Body of pancreas (tissue), 4 donors: Measurements from ENCODE around the gene TULP4. TPM values are rescaled to one million over a fixed set of nuclear protein-coding genes. Genes with fewer than 3 reads are reported as not detected.

Experiments
- ATAC-seq: fragments of 150-250 bp; one replicate; pipeline ENCODE4 v1.9.1; 2016
- DNase-seq, 4 donors: peaks; one replicate each; pipeline ENCODE4 v3.0.0-alpha.2; 2019
- H3K27ac ChIP-seq, 4 donors: fragments of 200-600 bp; sonication (generic); 1 replicate in 3 of 4; 2 replicates in 1 of 4; pipeline versions ENCODE4 v1.5.1 to v1.6.1; 2016 to 2019; ENCODE audit warnings: mild to moderate bottlenecking in 1 of 4, mixed read lengths in 1 of 4, moderate library complexity in 1 of 4
- H3K27me3 ChIP-seq, 2 donors: fragments of 200-600 bp; sonication (generic); one replicate each; pipeline ENCODE4 v1.6.0; 2016; ENCODE audit warnings: mild to moderate bottlenecking in 1 of 2
- H3K36me3 ChIP-seq, 2 donors: fragments of 200-600 bp; sonication (generic); replicated peaks in 1 of 2; 2 replicates each; pipeline ENCODE4 v1.5.1; 2016; ENCODE audit warnings: low read depth in 2 of 2; ENCODE audit not compliant: insufficient read depth in 1 of 2
- H3K4me1 ChIP-seq: fragments of 200-600 bp; sonication (generic); one replicate; pipeline ENCODE4 v1.6.0; 2016
- H3K4me3 ChIP-seq, 2 donors: fragments of 200-600 bp; sonication (generic); 1 replicate in 1 of 2; 2 replicates in 1 of 2; pipeline ENCODE4 v1.5.1; 2016 to 2019
- H3K9me3 ChIP-seq, 3 donors: fragments of 200-600 bp; sonication (generic); 1 replicate in 2 of 3; 2 replicates in 1 of 3; pipeline ENCODE4 v1.5.1; 2016
- POLR2A ChIP-seq, 3 donors: fragments of 450-650 bp; IDR thresholded peaks; one replicate each; pipeline ENCODE4 v1.6.1; 2016; ENCODE audit warnings: antibody characterized with exemption in 3 of 3, mild to moderate bottlenecking in 2 of 3
- WGBS, 2 donors: methylation state at CpG; one replicate each; pipeline ENCODE4 v1.1.5; 2017; 5-methylcytosine and 5-hydroxymethylcytosine counted together
- intact Hi-C: fragments of 100-400 bp; cut with DNase I; formaldehyde crosslinking; loops from one replicate; pipeline ENCODE4 v1.15.1; 2023
- total RNA-seq, 2 donors: library from RNA; depleted of rRNA; stranded (reverse); fragments of >200 nt; gene quantifications; one replicate each; pipeline ENCODE4 v1.1.0, GENCODE V29; 2016
- TF ChIP-seq, protein P1 (sequence below), 7 experiments: fragments of 450-650 bp in 4 of 7; fragments of 200-600 bp in 3 of 7; sonication (generic) in 3 of 7; IDR thresholded peaks; one replicate each; pipeline ENCODE4 v1.5.1; 2016 to 2019; ENCODE audit warnings: antibody characterized with exemption in 7 of 7

The TULP4 gene
- total RNA-seq, 2 donors from 2014 or later = 81.2 to 92.3 TPM

DNA sequence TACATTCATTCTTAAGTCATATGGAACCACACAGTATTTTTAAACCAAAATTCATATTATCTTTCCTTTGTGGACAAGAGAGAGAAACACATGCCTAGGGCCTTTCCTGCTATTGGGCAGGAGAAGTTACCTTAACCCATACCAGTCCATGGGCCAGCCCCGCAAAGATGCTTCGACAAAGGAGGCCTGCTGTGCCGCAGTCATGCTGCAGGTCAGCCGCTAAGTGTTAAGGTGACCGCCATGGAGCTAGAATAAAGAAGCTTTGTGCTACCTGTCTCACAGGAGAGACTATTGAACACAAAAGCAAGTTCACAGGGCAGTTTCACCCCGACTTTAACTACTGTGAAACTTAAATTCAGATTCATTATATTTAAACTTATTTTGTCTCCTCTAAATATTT lies 185.4 kb downstream of the TULP4 start:
- no peak overlapping the region for H3K27ac ChIP-seq
- H3K9me3 ChIP-seq = no peaks in the 10 kb centered on the region
- H3K36me3 ChIP-seq = no peaks in the 10 kb centered on the region
- no peak overlapping the region for H3K4me3 ChIP-seq
- intact Hi-C loops = no loop called here
- ATAC-seq (no peak), DNase-seq (no peak)
- no peak for TF ChIP-seq POLR2A (IDR thresholded peaks at IDR 0.05)
- TF ChIP-seq, protein P1, sequence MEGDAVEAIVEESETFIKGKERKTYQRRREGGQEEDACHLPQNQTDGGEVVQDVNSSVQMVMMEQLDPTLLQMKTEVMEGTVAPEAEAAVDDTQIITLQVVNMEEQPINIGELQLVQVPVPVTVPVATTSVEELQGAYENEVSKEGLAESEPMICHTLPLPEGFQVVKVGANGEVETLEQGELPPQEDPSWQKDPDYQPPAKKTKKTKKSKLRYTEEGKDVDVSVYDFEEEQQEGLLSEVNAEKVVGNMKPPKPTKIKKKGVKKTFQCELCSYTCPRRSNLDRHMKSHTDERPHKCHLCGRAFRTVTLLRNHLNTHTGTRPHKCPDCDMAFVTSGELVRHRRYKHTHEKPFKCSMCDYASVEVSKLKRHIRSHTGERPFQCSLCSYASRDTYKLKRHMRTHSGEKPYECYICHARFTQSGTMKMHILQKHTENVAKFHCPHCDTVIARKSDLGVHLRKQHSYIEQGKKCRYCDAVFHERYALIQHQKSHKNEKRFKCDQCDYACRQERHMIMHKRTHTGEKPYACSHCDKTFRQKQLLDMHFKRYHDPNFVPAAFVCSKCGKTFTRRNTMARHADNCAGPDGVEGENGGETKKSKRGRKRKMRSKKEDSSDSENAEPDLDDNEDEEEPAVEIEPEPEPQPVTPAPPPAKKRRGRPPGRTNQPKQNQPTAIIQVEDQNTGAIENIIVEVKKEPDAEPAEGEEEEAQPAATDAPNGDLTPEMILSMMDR (IDR thresholded peaks at IDR 0.05) = no peak
- WGBS, 2 donors = 93 to 94% methylated on average over 6 of the region's 6 CpGs
- H3K27me3 ChIP-seq = no peaks in the 10 kb centered on the region
- H3K4me1 ChIP-seq = peaks cover 24% of the 10 kb centered on the region

DNA sequence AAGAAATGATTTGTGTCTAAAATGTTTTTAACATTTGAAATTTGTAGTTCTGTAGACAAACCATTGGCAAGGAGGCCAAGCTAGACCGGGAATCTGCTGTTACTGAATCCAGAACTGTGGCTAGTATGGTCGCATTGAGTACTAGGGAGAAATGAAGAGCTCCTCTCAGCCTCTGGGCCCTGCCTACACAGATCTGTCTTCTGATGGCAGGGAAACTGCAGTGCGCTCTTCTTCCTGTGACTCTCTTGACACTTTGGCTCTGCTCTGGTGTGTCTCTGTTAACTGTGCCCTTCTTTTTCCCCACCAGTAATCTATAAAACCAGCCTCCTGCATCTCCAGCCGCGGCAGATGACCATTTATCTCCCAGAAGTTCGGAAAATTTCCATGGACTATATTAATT lies 186.1 kb downstream of the TULP4 start:
- Histone ChIP-seq H3K4me3 (no peak overlapping the region), H3K4me1 (peaks cover 16% of the 10 kb centered on the region), H3K9me3 (no peaks in the 10 kb centered on the region), H3K27ac (no peak overlapping the region), H3K27me3 (no peaks in the 10 kb centered on the region), H3K36me3 (no peaks in the 10 kb centered on the region)
- DNase-seq (no peak), ATAC-seq (no peak)
- 98% methylated on average over 6 of the region's 6 CpGs for WGBS, 2 donors
- intact Hi-C loops = no loop called here
- TF ChIP-seq, protein P1 (IDR thresholded peaks at IDR 0.05) = no peak
- no peak for TF ChIP-seq POLR2A (IDR thresholded peaks at IDR 0.05)

- 95 to 100% methylated on average over 1 of the region's 1 CpG for WGBS, 2 donors
- Histone ChIP-seq H3K4me1 (peaks cover 13% of the 10 kb centered on the region), H3K27me3 (no peaks in the 10 kb centered on the region), H3K9me3 (no peaks in the 10 kb centered on the region), H3K27ac (no peak overlapping the region), H3K4me3 (no peak overlapping the region), H3K36me3 (no peaks in the 10 kb centered on the region)
- no peak for TF ChIP-seq POLR2A (IDR thresholded peaks at IDR 0.05)
- TF ChIP-seq, protein P1 (IDR thresholded peaks at IDR 0.05) = no peak
- ATAC-seq (no peak), DNase-seq (no peak)
- intact Hi-C loops = no loop called here
Observed at GRCh38 chr6:158499601-158500000, 187.3 kb downstream of the TULP4 start.

- Histone ChIP-seq H3K27me3 (no peaks in the 10 kb centered on the region), H3K4me3 (no peak overlapping the region), H3K36me3 (no peaks in the 10 kb centered on the region), H3K4me1 (peaks cover 13% of the 10 kb centered on the region), H3K9me3 (no peaks in the 10 kb centered on the region), H3K27ac (no peak overlapping the region)
- TF ChIP-seq POLR2A (IDR thresholded peaks at IDR 0.05) = no peak
- TF ChIP-seq, protein P1 (IDR thresholded peaks at IDR 0.05) = no peak
- intact Hi-C loops = no loop called here
- no peak for DNase-seq
- no peak for ATAC-seq
- WGBS, 2 donors = 92 to 95% methylated on average over 8 of the region's 8 CpGs
Observed at GRCh38 chr6:158500016-158500735, 187.9 kb downstream of the TULP4 start.
